Effector CD8-positive, alpha-beta T cell (primary cell): ENCODE results near the gene CXCL16.

Source experiments
- DNase-seq: peaks from one replicate; lab custom pipeline; 2025; lab: John Stamatoyannopoulos, UW

CXCL16 gene

GRCh38 chr17:4750606-4751005 lies 10.9 kb upstream of the CXCL16 start:
- DNase-seq, result no peak

- no peak for DNase-seq
Measured at GRCh38 chr17:4748686-4749085, 9.0 kb upstream of the CXCL16 start.

GRCh38 chr17:4747847-4748246 lies 8.1 kb upstream of the CXCL16 start:
- DNase-seq, result no peak

- DNase-seq, result no peak
Measured at GRCh38 chr17:4744999-4745969, 5.6 kb upstream of the CXCL16 start.

- DNase-seq, result no peak
Measured at GRCh38 chr17:4743898-4744297, 4.2 kb upstream of the CXCL16 start.

GRCh38 chr17:4743216-4743615 lies 3.5 kb upstream of the CXCL16 start:
- DNase-seq, result no peak

- DNase-seq, result no peak
Measured at GRCh38 chr17:4742629-4743028, 2.9 kb upstream of the CXCL16 start.

- no peak for DNase-seq
Measured at GRCh38 chr17:4742133-4742532, 2.4 kb upstream of the CXCL16 start.

GRCh38 chr17:4741544-4741943 lies 1.8 kb upstream of the CXCL16 start:
- no peak for DNase-seq

- no peak for DNase-seq
Measured at GRCh38 chr17:4740584-4740983, 856 bp upstream of the CXCL16 start.

- DNase-seq, result no peak
Measured at GRCh38 chr17:4740025-4740351, 260 bp upstream of the CXCL16 start.

- no peak for DNase-seq
Measured at GRCh38 chr17:4738136-4739121, 1.3 kb downstream of the CXCL16 start.

GRCh38 chr17:4735876-4736651 lies 3.7 kb downstream of the CXCL16 start:
- no peak for DNase-seq

GRCh38 chr17:4734857-4735475 lies 4.8 kb downstream of the CXCL16 start:
- DNase-seq, result no peak

- DNase-seq, result no peak
Measured at GRCh38 chr17:4733073-4733531, 6.6 kb downstream of the CXCL16 start.

- DNase-seq, result no peak
Measured at GRCh38 chr17:4728124-4728523, 11.6 kb downstream of the CXCL16 start.

- no peak for DNase-seq
Measured at GRCh38 chr17:4725646-4726310, 13.9 kb downstream of the CXCL16 start.

- no peak for DNase-seq
Measured at GRCh38 chr17:4724650-4725049, 15.1 kb downstream of the CXCL16 start.

- DNase-seq, result no peak
Measured at GRCh38 chr17:4722678-4723240, 17.0 kb downstream of the CXCL16 start.
